Measurements from ENCODE around the gene CAMKK1.

The CAMKK1 gene

DNA sequence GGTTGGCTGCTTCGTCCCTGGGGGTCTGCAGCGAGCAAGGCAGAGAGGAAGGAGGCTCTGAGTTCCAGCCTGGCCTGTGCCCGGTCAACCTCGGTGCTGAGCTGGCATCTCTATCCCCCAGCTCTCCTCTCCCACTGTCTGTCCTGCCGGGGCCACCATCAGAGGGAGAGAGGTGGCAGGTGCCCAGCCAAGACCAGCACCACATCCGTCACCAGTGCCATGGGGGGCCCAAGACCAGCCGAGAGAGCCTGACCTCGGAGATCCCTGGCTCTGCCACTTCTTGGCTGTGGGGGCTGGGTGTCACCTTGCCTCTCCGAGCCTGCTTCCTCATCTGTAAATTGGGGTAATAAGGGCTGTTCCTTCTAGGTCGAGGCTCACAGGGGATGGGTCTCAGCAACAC is 24.0 kb upstream of the CAMKK1 start:
- Histone ChIP-seq H3K4me3 (peak overlapping the region; percentile 53 to 63), H3K36me3 (no peaks in the 10 kb centered on the region), H3K9me3 (no peaks in the 10 kb centered on the region), H3K4me1 (peaks cover 11 to 88% (median 42%) of the 10 kb centered on the region in 4 donors), H3K27me3 (no peaks in the 10 kb centered on the region), H3K27ac (peak overlapping the region; percentile 84 to 91)
- DNase-seq = no peak
- intact Hi-C loops (cut with DNase I; ENCODE audit: low total_unique reads) = no loop called here
- TF ChIP-seq, protein P1, sequence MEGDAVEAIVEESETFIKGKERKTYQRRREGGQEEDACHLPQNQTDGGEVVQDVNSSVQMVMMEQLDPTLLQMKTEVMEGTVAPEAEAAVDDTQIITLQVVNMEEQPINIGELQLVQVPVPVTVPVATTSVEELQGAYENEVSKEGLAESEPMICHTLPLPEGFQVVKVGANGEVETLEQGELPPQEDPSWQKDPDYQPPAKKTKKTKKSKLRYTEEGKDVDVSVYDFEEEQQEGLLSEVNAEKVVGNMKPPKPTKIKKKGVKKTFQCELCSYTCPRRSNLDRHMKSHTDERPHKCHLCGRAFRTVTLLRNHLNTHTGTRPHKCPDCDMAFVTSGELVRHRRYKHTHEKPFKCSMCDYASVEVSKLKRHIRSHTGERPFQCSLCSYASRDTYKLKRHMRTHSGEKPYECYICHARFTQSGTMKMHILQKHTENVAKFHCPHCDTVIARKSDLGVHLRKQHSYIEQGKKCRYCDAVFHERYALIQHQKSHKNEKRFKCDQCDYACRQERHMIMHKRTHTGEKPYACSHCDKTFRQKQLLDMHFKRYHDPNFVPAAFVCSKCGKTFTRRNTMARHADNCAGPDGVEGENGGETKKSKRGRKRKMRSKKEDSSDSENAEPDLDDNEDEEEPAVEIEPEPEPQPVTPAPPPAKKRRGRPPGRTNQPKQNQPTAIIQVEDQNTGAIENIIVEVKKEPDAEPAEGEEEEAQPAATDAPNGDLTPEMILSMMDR (IDR thresholded peaks at IDR 0.05) = no peak

DNA sequence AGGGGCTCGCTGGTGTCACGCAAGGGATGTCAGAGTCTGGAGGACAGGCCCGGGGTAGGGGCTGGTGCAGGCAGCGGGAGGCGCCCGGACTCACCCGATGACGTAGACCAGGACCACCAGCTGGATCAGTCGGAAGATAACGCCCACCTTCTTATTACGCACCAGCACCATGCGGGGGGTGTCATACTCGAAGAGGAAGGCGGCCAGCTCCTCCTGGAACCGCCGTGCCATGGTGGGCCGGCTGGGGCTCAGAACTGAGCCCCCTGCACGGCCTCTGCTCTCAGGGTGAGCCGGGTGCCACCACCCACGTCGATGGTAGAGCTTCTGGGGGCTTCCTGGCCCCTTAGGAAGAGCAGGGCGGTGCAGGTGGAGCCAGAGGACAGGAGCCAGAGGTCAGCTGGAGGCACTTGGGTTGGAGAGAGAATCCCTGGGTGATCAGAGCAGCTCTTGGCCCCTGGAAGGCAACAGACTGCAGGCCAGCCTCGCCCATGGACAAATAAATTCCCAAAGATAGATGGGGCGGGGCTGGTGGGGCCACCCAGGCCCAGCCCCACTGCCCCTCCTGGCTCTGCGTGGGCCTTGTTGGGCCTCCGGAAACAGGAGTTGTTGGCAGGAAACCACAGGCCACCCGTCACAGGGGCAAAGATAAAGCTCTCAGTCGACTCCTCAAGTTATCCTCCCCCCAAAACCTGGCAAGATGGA is 23.3 kb upstream of the CAMKK1 start, which contains the start of gene P2RX1:
Gene P2RX1, minus strand, starts transcription at position 471 of the 702 bp plus-strand sequence. Its CDS starts 240 bp downstream, at position 231.
- H3K9me3 ChIP-seq = no peaks in the 10 kb centered on the region
- H3K4me1 ChIP-seq = peaks cover 11 to 88% (median 40%) of the 10 kb centered on the region in 4 donors
- H3K36me3 ChIP-seq = no peaks in the 10 kb centered on the region
- no peaks in the 10 kb centered on the region for H3K27me3 ChIP-seq
- peak; percentile 55 to 91 for DNase-seq
- TF ChIP-seq, protein P1 (IDR thresholded peaks at IDR 0.05) = no peak
- peak within 1 kb of the TSS; percentile 84 to 91 for H3K27ac ChIP-seq
- intact Hi-C loops (cut with DNase I; ENCODE audit: low total_unique reads) = no loop called here
- peak within 1 kb of the TSS; percentile 53 to 63 for H3K4me3 ChIP-seq

DNA sequence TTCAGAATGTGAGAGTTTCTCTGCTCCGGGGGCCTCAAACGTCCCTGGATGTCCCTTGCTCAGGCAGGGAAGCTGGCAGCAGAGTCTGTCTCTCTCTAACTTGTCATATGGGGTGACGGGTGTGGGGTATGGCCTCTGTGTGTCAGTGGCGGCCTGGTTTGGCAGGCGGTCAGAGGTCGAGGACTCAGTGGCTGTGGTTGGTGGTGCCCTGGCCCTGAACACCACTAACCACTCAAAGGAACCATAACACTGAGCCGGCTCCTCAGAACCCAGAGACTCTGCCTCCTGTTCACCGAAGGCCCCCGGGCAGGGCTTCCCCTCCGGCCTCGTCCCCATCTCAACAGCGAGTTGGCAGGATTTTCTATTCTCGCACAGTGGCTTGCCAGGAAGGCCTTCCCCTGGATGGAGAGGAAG is 22.7 kb upstream of the CAMKK1 start:
- no peaks in the 10 kb centered on the region for H3K9me3 ChIP-seq
- H3K4me3 ChIP-seq = peak overlapping the region; percentile 53 to 63
- peaks cover 11 to 82% (median 36%) of the 10 kb centered on the region in 4 donors for H3K4me1 ChIP-seq
- no peak for DNase-seq
- H3K36me3 ChIP-seq = no peaks in the 10 kb centered on the region
- intact Hi-C loops (cut with DNase I; ENCODE audit: low total_unique reads) = no loop called here
- peak overlapping the region; percentile 84 to 91 for H3K27ac ChIP-seq
- no peaks in the 10 kb centered on the region for H3K27me3 ChIP-seq
- TF ChIP-seq, protein P1 (IDR thresholded peaks at IDR 0.05) = no peak

DNA sequence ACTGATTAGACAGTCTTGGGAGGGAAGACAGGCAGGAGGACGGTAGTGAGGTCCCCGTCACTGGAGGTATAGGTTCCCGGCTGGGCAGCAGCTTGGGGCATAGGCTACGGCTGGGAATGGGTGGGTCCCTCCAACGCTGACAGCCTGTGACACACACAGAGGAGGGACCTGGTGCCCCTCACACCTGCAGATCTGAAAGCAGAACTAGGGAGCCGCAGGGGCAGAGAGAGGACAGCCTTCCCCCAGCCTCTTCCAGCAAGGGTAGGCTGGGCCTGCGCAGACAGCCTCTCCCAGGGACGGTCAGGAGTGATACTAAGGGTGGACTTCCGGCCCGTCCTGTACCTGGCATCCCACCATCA is 21.4 kb upstream of the CAMKK1 start:
- Histone ChIP-seq H3K27ac (peak overlapping the region; percentile 84 to 91), H3K4me3 (peak overlapping the region; percentile 53 to 63), H3K9me3 (no peaks in the 10 kb centered on the region), H3K4me1 (peaks cover 8 to 78% (median 29%) of the 10 kb centered on the region in 4 donors), H3K36me3 (no peaks in the 10 kb centered on the region), H3K27me3 (no peaks in the 10 kb centered on the region)
- no peak for DNase-seq
- TF ChIP-seq, protein P1 (IDR thresholded peaks at IDR 0.05) = no peak
- intact Hi-C loops (cut with DNase I; ENCODE audit: low total_unique reads) = loop anchor here (5.0 kb wide), 2 partner anchors 93 to 163 kb away; no protein-coding TSS in a partner anchor

DNA sequence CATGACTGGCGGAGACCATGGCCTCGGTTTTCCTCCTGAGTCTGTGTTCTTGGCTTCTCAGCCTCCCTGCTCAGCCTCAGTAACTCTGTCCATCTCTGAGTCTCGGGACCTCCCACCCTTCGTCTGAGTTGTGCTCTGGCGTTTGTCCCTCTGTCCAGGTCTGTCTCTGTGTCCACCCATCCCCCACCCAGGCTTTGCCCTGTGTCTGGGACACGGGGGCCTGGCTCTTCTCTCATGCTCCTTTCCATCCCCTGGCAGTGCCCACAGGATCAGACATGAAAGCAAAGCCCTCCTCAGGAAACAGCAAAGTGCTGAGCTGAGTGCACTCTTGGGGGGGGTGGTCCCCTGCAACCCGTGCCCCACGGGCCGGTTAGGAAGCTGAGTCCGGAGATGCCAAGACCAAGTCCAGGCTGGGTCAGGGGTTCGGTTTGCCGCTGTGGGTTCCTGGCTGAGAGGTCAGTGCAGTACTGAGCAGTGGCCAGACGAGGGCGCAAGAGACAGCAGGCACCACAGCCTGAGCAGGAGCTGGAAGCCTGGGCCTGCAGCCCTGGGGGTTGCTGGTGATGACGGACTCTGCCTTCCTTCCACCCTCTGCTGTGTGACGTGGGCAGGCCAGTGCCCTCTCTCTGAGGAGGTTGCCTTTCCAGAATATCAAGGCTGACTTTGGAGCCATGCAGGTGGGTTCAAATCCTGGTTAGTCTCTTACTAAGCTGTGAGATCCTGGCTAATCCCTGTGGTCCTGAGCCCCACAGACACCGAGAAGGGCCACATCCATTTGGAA is 20.9 kb upstream of the CAMKK1 start:
- H3K27ac ChIP-seq = peak overlapping the region; percentile 84 to 91
- TF ChIP-seq, protein P1 (IDR thresholded peaks at IDR 0.05) = peak; percentile 97 to 98
- H3K36me3 ChIP-seq = no peaks in the 10 kb centered on the region
- H3K9me3 ChIP-seq = no peaks in the 10 kb centered on the region
- intact Hi-C loops (cut with DNase I; ENCODE audit: low total_unique reads) = loop anchor here (5.0 kb wide), 2 partner anchors 94 to 164 kb away; no protein-coding TSS in a partner anchor
- peak overlapping the region; percentile 53 to 63 for H3K4me3 ChIP-seq
- DNase-seq = peak; percentile 74 to 90
- H3K4me1 ChIP-seq = peaks cover 7 to 76% (median 24%) of the 10 kb centered on the region in 4 donors
- H3K27me3 ChIP-seq = no peaks in the 10 kb centered on the region

Measured in tibial artery (tissue), 4 donors.